Amygdala (tissue), 56 donors: ENCODE data around the gene RPL10A.

Source experiments
- DNase-seq, 56 donors: peaks; one replicate each; lab custom pipeline; 2025; lab: John Stamatoyannopoulos, UW

The RPL10A gene

GRCh38 chr6:35474131-35474941 lies 6.1 kb downstream of the RPL10A start:
- DNase-seq, result no peak

- no peak for DNase-seq
These were observed 6.9 kb downstream of the RPL10A start for GRCh38 chr6:35474942-35475570.

DNA sequence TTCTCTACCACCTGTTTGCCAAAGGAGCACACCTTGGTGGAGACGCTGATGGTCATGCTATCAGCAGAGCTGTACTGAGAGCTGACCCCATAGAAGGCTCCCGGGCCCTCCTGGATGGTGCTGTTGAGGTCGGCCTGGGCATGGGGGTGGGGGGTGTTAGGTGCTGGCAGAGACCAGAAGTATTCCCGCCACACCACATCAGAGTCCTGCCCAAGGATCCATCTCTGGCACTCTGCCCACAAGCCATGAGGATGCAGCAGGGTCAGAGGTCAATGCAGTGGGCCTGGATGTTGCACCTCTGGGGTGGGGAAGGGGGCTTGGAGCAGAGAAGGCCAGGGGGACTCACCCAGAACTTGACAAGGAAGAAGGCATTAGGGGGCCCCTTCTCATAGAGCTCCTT lies 7.4 kb downstream of the RPL10A start:
- no peak for DNase-seq

GRCh38 chr6:35476004-35476403 lies 7.8 kb downstream of the RPL10A start:
- no peak for DNase-seq

DNA sequence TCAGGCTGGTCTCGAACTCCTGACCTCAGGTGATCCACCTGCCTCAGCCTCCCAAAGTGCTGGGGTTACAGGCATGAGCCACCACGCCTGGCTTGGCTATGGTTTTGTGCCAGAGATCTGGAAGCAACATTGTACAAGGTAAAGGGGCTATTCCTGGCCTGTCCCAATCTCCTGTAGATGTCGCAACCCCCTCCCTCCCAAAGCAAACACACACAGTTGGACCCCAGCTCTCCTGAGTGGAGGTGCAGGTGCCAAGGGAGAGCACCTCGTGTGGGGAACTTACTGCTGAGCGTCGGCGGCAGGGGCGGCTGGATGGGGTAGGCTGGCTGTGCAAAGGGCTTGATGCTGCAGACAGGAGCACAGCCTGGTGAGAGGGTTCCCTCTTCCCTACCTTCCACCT lies 8.8 kb downstream of the RPL10A start:
- DNase-seq, result no peak

DNA sequence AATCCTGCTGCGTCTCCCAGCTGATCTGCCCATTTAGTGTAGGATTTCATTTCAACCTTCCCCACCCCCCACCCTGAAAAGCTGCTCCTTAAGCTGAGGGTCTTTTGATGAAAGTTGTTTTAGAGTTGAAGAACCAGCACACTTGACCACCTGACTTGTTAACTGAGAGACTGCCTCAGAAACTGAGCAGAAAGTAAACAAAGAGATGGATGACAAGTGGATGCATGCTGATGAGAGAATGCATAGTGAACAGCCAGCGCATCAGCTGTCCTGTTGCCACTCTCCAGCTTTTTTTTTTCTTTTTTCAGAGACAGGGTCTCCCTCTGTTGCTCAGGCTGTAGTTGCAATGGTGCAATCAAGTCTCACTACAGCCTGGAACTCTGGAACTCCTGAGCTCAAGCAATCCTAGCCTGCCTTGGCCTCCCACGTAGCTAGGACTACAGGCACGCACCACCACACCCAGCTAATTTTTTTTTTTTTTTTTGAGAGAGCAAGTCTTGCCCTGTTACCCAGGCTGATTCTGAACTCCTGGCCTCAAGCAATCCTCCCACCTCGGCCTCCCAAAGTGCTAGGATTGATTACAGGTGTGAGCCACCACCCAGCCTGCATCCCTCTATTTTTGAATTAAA lies 9.5 kb downstream of the RPL10A start:
- DNase-seq, result no peak

- DNase-seq, result no peak
These were observed 10.1 kb downstream of the RPL10A start for GRCh38 chr6:35478259-35478658.

- DNase-seq, result no peak
These were observed 12.0 kb downstream of the RPL10A start for GRCh38 chr6:35480176-35480575.

- DNase-seq, result no peak
These were observed 13.0 kb downstream of the RPL10A start for GRCh38 chr6:35481226-35481625.

DNA sequence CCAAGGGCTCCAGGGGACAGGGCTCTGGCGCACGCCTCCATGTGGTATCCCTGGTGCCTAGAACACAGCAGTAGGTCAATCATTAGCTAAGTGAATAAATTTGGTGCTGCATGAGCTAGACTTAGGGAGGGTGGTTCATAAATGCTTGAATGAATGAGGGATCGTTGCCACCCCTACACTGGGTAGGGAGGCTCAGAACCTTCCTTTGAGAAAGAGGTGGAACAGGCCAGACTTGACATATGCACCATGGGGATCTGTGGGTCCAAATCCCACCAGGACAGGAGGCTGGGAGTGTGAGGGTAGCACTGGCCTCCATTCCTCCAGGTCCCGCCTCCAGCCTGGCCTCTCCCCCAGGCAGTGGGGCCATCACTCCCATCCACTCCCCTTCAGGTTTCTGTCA lies 14.9 kb downstream of the RPL10A start:
- DNase-seq, result no peak

- no peak for DNase-seq
These were observed 15.3 kb downstream of the RPL10A start for GRCh38 chr6:35483490-35483889.

GRCh38 chr6:35483893-35484645 lies 15.9 kb downstream of the RPL10A start:
- no peak for DNase-seq

GRCh38 chr6:35484921-35485392 lies 16.8 kb downstream of the RPL10A start:
- DNase-seq, result no peak

DNA sequence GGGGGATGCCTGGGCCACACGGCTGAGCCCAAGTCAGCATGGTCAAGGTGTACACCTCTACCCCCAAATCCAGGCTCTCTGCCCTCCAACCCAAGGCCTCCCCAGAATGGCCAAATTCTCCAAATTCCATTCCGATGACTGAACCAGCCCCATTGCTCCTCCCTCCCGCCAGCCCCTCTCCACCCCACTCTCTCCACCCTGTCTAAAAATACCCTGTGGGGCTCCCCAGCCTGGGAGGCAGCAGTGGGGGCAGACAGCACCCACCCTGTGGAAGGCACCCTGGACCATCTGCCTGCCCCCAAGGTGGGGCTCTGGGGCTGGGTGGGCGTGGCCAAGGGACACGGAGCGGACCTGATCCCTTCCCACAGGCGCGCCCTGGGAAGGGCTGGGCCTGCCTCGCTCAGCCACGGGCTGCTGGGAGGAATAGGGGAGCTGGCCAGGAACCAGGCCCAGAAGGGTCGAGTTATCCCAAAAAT lies 17.2 kb downstream of the RPL10A start:
- DNase-seq, result no peak

DNA sequence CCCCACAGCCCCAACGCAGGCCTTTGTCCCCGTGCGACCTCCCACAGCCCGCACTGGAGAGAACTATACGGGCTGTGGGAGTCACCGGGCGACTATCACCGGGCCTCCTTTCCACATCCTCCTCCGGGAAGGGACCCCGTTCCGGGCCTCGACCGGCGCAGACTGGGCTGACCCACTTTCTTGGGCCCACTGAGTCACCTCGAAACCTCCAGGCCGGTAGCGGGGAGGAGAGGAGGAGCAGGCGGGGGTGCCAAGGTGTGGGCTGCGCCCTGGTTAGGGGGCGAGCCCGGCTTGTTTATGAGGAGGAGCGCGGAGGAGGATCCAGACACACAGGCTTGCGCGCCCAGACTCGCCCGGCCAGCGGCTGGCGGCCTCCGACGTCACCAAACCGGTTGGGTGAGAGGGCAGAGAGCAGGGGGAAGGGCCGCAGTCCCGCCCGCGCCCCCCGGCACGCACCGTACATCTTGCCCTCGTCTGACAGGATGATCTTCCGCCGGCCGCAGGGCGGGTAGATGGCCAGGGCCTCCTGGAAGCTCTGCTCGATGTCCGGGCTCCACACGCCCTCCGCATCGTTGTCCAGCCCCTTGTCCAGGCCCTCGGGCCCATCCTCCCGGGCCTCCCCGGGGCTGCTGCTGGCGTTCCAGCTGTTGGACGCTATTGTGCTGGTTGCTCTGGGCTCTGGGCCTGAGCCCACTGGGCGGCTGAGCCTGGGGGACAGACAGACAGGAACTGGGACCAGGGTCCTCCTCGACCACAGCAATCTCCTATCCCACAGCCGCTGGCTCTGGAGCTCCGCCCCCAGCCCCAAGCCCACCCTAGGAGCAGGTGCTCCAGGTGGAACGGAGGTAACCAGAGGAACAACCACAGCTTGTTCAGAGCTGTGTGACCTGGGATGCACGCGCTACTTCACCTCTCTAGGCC lies 18.1 kb downstream of the RPL10A start:
- DNase-seq, result no peak

GRCh38 chr6:35487658-35488516 lies 19.7 kb downstream of the RPL10A start:
- no peak for DNase-seq

- no peak for DNase-seq
These were observed 20.3 kb downstream of the RPL10A start for GRCh38 chr6:35488517-35488862.

DNA sequence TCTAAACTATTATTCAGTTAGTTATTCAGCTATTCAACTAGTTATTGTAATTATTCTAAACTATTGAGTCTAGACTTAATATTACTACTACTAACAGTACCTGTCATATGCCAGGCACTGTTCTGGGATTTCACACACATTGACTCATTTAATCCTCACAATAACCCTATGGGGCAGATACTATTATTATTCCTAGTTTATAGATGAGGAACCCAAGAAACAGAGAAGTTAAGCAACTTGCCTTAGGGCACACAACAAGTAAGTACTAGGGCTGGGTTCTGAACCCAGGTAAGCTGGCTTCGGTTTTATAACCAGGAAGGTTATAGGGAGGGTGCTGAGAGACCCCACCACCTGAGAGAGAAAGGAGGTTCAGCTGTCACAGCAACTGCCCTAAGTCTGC lies 20.9 kb downstream of the RPL10A start:
- DNase-seq, result no peak
